Activated naive CD8-positive, alpha-beta T cell treated with anti-CD3 and anti-CD28 coated beads, Interleukin-2, amount 10 ng/mL, durations not matched to agents 7 days and 5 days (primary cell): ENCODE data around the gene RNF38. TPM values are rescaled to one million over a fixed set of nuclear protein-coding genes. Genes with fewer than 3 reads are reported as not detected.
A peak's percentile ranks its signal among the peaks of the same experiment; 100 is the strongest.
"Not testable (repeated sequence)": the region's sequence is repeated elsewhere in the genome, so short reads cannot be mapped to it uniquely, and the experiment has no call there.

ENCODE experiments used
- ATAC-seq: fragments of 150-1000 bp; cut with Tn5 transposase; one replicate; pipeline ENCODE4 v1.10.0; 2021; ENCODE audit warnings: low read depth, moderate library complexity
- POLR2A ChIA-PET: fragments of 350-600 bp; sonication (Branson Sonifier 250); formaldehyde crosslinking; loops from one replicate; lab custom pipeline; 2021; ENCODE audit warnings: antibody characterized with exemption; lab: Charles Lee
- DNase-seq: peaks from one replicate; pipeline ENCODE4 v3.0.0; 2021
- H3K27ac Mint-ChIP-seq: one replicate; pipeline ENCODE4 v1.8.0; 2022; ENCODE audit warnings: mild to moderate bottlenecking, mixed read lengths
- H3K27me3 Mint-ChIP-seq: one replicate; pipeline ENCODE4 v1.8.0; 2022; ENCODE audit warnings: mild to moderate bottlenecking, moderate library complexity, mixed read lengths
- H3K36me3 Mint-ChIP-seq: one replicate; pipeline ENCODE4 v1.8.0; 2021; ENCODE audit warnings: mild to moderate bottlenecking, mixed read lengths
- H3K4me1 Mint-ChIP-seq: one replicate; pipeline ENCODE4 v1.8.0; 2021; ENCODE audit warnings: mixed read lengths
- H3K4me3 Mint-ChIP-seq: one replicate; pipeline ENCODE4 v1.8.0; 2022; ENCODE audit warnings: mild to moderate bottlenecking, moderate library complexity, mixed read lengths
- H3K9me3 Mint-ChIP-seq: one replicate; pipeline ENCODE4 v1.8.0; 2021; ENCODE audit warnings: mixed read lengths
- total RNA-seq, 2 experiments: library from RNA; stranded (reverse); gene quantifications; one replicate each; pipeline ENCODE4 v1.2.3, GENCODE V29; 2021

RNF38 gene
- total RNA-seq, 2 experiments from 2014 or later = 54.5 to 55.5 TPM

DNA sequence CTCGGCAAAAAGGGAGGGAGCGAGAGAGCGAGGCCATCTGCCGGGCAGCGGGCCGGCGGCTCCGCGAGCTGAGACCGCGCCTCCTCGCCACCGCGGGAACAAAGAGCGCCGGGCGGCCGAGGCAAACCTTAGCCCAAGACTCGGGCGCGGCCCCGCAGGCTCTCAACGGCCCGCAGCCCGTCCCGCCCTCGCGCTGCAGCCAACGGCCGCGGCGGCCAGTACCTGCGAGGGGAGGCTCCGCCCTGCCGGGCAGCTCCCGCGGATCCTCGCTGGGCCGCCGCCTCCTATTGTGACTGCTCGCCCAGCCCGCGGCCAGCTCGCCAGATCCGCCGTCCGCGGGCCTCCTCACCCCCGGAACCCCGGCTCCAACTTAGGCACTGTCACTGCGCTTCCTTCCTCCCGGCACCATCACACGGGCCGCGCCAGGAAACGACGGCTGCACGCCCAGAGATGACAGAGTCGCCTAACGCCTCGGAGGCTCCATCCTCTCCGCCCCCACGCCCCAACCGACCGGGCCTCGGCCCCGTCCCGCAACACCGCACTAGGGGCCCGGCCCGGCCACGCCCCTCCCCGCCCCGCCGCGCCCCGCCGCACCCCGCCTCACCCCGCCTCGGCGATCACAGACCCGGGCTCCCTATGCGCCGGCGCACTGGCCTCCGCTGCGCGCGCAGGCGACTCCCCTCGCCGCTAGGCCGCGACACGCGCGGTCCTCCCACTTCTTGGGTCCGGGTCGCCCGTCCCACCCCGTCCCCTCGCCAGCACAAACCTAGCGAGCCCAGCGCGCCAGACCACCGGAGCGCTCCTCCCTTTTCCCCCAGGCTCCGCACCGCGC is 479 bp upstream of the RNF38 start:
- H3K4me1 Mint-ChIP-seq = peaks cover 34% of the 10 kb centered on the region
- no peaks in the 10 kb centered on the region for H3K27me3 Mint-ChIP-seq
- H3K36me3 Mint-ChIP-seq = peaks cover 10% of the 10 kb centered on the region
- POLR2A ChIA-PET = interaction anchor here (0.7 to 1.9 kb wide), 4 partner anchors 71 to 156 kb away, joined by 3 to 6 read pairs (median 4); no protein-coding TSS in a partner anchor
- H3K9me3 Mint-ChIP-seq = no peaks in the 10 kb centered on the region
- H3K4me3 Mint-ChIP-seq = peak overlapping the region; percentile 92
- ATAC-seq = peak; percentile 81
- H3K27ac Mint-ChIP-seq = peak overlapping the region; percentile 95
- DNase-seq = peak; percentile 93

DNA sequence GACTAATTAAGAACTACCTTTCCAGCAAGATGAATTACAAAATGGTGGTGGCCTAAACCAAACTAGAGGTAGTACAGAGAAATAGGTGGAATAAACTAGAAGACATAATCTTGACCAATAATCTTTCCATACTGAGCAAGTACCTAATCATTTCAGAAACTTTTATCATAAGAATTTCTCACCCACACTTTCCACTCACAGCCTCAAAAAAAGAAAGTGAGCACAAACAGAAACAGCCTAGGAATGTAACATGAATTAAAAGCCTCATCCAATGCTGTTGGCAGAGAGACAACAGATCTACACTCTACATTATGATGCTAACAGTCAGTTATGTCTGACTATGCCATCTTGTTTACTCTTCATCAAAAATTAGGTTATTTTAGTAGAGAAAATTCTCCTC is 1.3 kb downstream of the RNF38 start:
- DNase-seq = no peak
- ATAC-seq = no peak
- peak overlapping the region; percentile 56 for H3K27ac Mint-ChIP-seq
- peaks cover 40% of the 10 kb centered on the region for H3K4me1 Mint-ChIP-seq
- peaks cover 17% of the 10 kb centered on the region for H3K36me3 Mint-ChIP-seq
- POLR2A ChIA-PET = no interaction called here
- no peaks in the 10 kb centered on the region for H3K9me3 Mint-ChIP-seq
- H3K27me3 Mint-ChIP-seq = no peaks in the 10 kb centered on the region
- H3K4me3 Mint-ChIP-seq = peak overlapping the region; percentile 56

DNA sequence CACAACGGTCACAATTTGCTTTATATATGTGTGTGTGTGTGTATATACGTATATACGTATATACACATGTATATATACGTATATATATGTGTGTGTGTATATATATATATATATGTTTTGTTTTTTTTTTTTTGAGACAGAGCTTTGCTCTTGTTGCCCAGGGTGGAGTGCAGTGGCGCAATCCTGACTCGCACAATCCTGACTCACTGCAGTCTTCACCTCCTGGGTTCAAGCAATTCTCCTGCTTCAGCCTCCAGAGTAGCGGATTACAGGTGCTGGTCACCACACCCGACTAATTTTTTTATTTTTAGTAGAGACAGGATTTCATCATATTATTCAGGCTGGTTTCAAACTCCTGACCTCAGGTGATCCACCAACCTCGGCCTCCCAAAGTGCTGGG is 3.1 kb downstream of the RNF38 start:
- H3K4me1 Mint-ChIP-seq = peaks cover 44% of the 10 kb centered on the region
- ATAC-seq (no peak), DNase-seq (no peak)

DNA sequence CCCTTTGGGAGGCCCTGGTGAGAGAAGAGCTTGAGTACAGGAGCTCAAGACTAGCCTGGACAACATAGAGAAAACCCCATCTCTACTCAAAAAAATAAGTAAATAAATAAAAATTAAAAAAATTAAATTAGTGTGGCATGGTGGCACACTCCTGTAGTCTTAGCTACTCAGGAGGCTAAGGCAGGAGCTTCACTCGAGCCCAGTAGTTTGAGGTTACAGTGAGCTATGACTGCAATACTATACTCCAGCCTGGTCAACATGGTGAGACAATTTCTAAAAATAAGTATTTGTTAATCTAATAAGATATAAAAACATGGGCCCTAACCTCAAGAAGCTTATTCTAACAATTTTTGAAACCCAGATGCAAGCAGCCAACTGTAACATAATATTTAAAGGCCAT is 7.6 kb downstream of the RNF38 start:
- Mint-ChIP-seq H3K36me3 (peaks cover 28% of the 10 kb centered on the region), H3K9me3 (no peaks in the 10 kb centered on the region), H3K27ac (no peak overlapping the region), H3K4me3 (no peak overlapping the region), H3K4me1 (peaks cover 43% of the 10 kb centered on the region), H3K27me3 (no peaks in the 10 kb centered on the region)
- ATAC-seq = no peak
- POLR2A ChIA-PET = no interaction called here
- no peak for DNase-seq

More for the DNA sequence above, 3.1 kb downstream of the RNF38 start:
- POLR2A ChIA-PET = no interaction called here
- peaks cover 23% of the 10 kb centered on the region for H3K36me3 Mint-ChIP-seq
- no peak overlapping the region for H3K27ac Mint-ChIP-seq
- H3K4me3 Mint-ChIP-seq = no peak overlapping the region
- H3K9me3 Mint-ChIP-seq = no peaks in the 10 kb centered on the region
- H3K27me3 Mint-ChIP-seq = no peaks in the 10 kb centered on the region

DNA sequence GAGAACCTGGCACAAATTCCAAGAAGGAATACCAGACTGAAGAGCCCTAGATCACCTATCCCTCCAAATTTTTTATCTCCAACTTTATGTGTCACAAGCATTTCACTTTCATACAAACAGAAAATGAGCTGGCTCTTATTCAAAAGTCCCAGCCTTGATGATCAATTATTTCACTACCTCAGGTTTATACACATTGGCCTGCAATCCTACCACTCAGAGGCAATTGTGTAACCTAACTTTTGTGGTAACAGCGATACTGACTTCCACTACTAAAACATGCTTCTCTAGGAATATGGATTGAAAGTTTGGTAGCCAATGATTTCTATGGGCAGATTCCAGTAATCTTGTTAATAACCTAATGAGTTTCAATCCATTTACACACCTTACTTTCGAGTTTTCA is 10.5 kb downstream of the RNF38 start:
- H3K27me3 Mint-ChIP-seq = no peaks in the 10 kb centered on the region
- no peak overlapping the region for H3K4me3 Mint-ChIP-seq
- no peaks in the 10 kb centered on the region for H3K9me3 Mint-ChIP-seq
- H3K27ac Mint-ChIP-seq = no peak overlapping the region
- DNase-seq (no peak), ATAC-seq (no peak)
- POLR2A ChIA-PET = no interaction called here
- H3K4me1 Mint-ChIP-seq = peaks cover 32% of the 10 kb centered on the region
- H3K36me3 Mint-ChIP-seq = peaks cover 26% of the 10 kb centered on the region

DNA sequence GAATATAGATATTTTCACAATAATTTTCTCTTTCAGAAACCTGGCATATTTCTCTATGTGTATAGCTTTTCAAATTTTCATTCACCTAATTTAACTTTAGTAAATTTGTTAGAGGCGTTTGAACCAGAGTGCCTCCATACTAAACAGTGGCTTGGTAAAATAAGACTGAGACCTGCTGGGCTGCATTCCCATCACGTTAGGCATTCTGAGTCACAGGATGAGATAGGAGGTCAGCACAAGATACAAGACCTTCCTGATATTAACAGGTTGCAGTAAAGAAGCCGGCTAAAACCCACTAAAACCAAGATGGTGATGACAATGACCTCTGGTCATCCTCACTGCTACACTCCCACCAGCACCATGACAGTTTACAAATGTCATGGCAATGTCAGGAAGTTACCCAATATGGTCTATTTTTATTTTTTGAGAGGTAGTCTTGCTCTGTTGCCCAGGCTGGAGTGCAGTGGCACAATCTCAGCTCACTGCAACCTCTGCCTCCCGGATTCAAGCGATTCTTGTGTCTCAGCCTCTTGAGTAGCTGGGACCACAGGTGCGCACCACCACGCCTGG is 13.6 kb downstream of the RNF38 start:
- DNase-seq, H3K4me3 Mint-ChIP-seq, H3K9me3 Mint-ChIP-seq, H3K27me3 Mint-ChIP-seq, H3K27ac Mint-ChIP-seq, POLR2A ChIA-PET, ATAC-seq: not testable (repeated sequence)
- H3K36me3 Mint-ChIP-seq = peaks cover 20% of the 10 kb centered on the region
- H3K4me1 Mint-ChIP-seq = peaks cover 36% of the 10 kb centered on the region

DNA sequence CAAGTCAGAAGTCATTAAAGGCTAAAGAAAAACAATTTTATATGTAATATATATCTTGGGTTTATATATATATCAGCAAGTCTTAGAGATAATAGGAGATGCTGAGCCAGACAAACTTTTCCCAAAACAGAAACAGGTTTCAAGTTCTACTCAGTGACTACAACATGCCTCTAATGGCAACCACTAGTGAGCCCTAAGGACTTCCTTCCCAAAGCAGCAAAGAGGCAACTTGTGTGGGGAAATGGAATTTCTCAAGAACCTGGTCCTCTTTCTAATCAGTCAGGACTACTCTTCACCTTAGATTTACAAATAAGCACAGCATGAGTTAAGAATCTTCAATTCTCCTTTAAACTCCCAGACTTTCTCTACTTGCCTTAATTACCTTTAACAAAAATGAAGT is 17.6 kb downstream of the RNF38 start:
- H3K27me3 Mint-ChIP-seq = no peaks in the 10 kb centered on the region
- H3K4me1 Mint-ChIP-seq = peaks cover 22% of the 10 kb centered on the region
- H3K4me3 Mint-ChIP-seq = no peak overlapping the region
- DNase-seq = no peak
- H3K36me3 Mint-ChIP-seq = peaks cover 10% of the 10 kb centered on the region
- no peak for ATAC-seq
- POLR2A ChIA-PET = no interaction called here
- H3K27ac Mint-ChIP-seq = no peak overlapping the region
- no peaks in the 10 kb centered on the region for H3K9me3 Mint-ChIP-seq

DNA sequence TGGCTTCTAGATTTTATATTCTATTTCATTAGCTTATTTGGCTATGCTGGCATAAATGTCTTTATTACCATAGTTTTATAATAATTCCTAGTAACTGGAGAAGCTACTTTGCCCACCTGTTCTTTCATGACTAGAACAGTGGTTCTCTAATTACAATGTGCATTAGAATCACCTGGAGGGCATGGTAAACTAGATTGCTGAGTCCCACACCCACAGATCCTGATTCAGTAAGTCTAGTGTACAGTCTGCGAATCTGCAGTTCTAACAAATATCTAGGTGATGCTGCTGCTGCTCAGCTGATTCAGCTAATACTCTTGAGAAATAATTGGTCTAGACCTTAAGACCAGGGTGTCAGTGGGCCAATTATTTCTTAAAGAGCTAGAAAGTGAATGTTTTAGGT is 35.5 kb downstream of the RNF38 start:
- Mint-ChIP-seq H3K27ac (no peak overlapping the region), H3K4me3 (no peak overlapping the region), H3K4me1 (peaks cover 4% of the 10 kb centered on the region), H3K27me3 (no peaks in the 10 kb centered on the region), H3K36me3 (peaks cover 28% of the 10 kb centered on the region), H3K9me3 (no peaks in the 10 kb centered on the region)
- ATAC-seq = no peak
- DNase-seq = no peak
- POLR2A ChIA-PET = no interaction called here

DNA sequence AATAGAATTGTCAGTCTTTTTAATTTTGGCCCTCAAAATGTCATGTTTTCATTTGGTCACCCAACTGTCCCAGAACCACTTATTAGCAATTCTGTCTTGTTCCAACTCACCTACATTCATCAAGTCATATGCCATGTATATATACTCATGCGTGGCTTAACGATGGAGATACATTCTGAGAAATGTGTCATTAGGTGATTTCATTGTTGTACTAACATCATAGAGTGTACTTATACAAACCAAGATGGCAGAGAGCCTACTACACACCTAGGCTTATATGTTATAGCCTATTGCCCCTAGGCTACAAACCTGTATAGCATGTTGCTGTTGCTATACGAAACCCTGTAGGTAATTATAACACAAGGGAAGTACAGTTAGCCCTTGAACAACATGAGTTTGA is 36.6 kb downstream of the RNF38 start:
- POLR2A ChIA-PET = no interaction called here
- DNase-seq (no peak), ATAC-seq (no peak)
- H3K27me3 Mint-ChIP-seq = no peaks in the 10 kb centered on the region
- peaks cover 4% of the 10 kb centered on the region for H3K4me1 Mint-ChIP-seq
- no peak overlapping the region for H3K4me3 Mint-ChIP-seq
- peaks cover 22% of the 10 kb centered on the region for H3K36me3 Mint-ChIP-seq
- no peak overlapping the region for H3K27ac Mint-ChIP-seq
- no peaks in the 10 kb centered on the region for H3K9me3 Mint-ChIP-seq

DNA sequence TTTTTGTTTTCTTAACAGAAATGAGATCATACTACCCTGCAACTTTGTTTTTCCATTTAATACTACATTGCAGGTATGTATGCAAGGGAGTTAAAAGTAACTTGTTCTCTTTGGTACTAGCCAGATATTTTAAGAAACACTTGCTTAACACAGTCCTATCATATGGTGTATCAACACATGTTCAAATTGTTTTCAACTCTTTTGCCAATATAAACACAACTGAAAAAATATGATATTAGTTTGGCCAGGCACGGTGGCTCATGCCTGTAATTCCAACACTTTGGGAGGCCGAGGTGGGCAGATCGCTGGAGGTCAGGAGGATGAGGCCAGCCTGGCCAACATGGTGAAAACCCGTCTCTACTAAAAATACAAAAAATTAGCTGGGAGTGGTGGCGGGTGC is 41.6 kb downstream of the RNF38 start:
- peaks cover 25% of the 10 kb centered on the region for H3K36me3 Mint-ChIP-seq
- DNase-seq (no peak), ATAC-seq (no peak)
- H3K9me3 Mint-ChIP-seq = no peaks in the 10 kb centered on the region
- H3K27me3 Mint-ChIP-seq = no peaks in the 10 kb centered on the region
- POLR2A ChIA-PET = no interaction called here
- H3K27ac Mint-ChIP-seq = no peak overlapping the region
- H3K4me3 Mint-ChIP-seq = no peak overlapping the region
- H3K4me1 Mint-ChIP-seq = peaks cover 14% of the 10 kb centered on the region

DNA sequence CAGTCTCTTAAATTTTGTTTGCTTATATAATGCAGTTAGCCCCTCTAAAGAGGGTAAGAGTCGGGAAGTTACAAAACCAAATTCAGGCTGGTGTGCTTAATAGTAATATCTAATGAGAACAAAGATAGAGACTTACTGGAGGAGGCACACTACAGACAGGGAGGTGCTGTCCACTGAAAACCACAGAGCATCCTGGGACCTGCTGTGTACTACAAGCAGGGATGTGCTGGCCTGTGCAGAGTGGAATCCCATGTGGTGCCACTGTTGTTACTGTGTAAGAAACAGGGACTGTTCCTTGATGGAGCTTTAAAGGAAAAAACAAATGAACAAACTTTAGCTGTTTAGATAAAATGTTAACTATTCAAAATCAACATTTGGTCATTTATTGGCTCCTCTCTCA is 42.4 kb downstream of the RNF38 start:
- H3K9me3 Mint-ChIP-seq = no peaks in the 10 kb centered on the region
- H3K27me3 Mint-ChIP-seq = no peaks in the 10 kb centered on the region
- H3K36me3 Mint-ChIP-seq = peaks cover 20% of the 10 kb centered on the region
- no peak for DNase-seq
- no peak overlapping the region for H3K27ac Mint-ChIP-seq
- POLR2A ChIA-PET = no interaction called here
- ATAC-seq = no peak
- peaks cover 12% of the 10 kb centered on the region for H3K4me1 Mint-ChIP-seq
- H3K4me3 Mint-ChIP-seq = no peak overlapping the region

DNA sequence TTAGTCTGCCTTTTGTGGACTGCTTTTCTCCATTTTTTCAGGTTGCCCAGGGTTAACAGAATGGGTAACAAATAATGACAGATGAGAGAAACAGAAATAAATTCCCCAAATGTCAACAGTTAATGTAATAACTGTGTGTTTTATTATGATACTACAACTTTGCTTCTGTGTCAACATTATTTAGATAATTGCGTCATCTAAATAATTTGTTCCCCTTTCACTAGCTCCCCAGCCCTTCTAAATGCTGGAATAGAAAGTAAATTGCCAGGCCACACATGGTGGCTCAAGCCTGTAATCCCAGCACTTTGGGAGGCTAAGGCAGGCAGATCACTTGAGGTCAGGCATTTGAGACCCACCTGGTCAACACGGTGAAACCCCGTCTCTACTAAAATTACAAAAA is 53.5 kb downstream of the RNF38 start:
- peaks cover 48% of the 10 kb centered on the region for H3K36me3 Mint-ChIP-seq
- H3K27ac Mint-ChIP-seq = no peak overlapping the region
- H3K27me3 Mint-ChIP-seq = no peaks in the 10 kb centered on the region
- no peaks in the 10 kb centered on the region for H3K9me3 Mint-ChIP-seq
- H3K4me3 Mint-ChIP-seq = no peak overlapping the region
- peaks cover 12% of the 10 kb centered on the region for H3K4me1 Mint-ChIP-seq
- DNase-seq (no peak), ATAC-seq (no peak)
- POLR2A ChIA-PET = no interaction called here

DNA sequence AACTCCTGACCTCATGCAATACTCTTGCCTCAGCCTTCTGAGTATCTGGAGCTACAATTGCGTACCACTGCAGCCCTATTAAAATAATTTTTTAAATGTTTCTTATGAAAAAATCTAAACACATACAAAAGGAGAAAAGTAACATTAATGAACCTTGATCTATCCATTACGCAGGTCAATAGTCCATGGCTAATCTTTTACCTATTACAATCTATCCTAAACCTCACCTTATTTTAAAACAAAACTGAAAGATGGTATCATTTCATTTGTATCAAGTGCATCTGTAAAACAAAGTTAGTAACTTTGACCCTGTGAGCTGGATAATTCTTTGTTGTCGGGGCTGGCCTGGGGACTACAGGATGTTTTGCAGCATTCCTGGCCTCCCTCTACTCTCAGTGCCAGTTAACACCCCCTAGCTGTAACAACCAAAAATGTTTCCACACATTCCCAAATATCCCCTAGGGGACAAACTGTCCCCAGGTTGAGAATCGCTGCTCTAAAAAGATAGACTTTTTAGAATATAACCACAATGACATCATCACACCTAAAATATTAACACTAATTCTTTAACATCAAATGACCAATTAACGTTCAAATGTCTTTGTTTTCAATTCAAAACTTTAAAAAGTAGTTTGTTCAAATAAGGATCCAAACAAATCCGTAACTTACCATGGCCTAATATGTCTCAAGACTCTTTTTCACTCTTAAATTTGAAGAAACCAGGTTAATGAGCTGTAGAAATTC is 54.8 kb downstream of the RNF38 start:
- POLR2A ChIA-PET = no interaction called here
- Mint-ChIP-seq H3K9me3 (no peaks in the 10 kb centered on the region), H3K4me1 (peaks cover 11% of the 10 kb centered on the region), H3K36me3 (peaks cover 42% of the 10 kb centered on the region), H3K27ac (no peak overlapping the region), H3K27me3 (no peaks in the 10 kb centered on the region), H3K4me3 (no peak overlapping the region)
- no peak for ATAC-seq
- no peak for DNase-seq
